K562 (cell line): ENCODE results near the gene KRTAP22-2. TPM values are rescaled to one million over a fixed set of nuclear protein-coding genes. Genes with fewer than 3 reads are reported as not detected.

Experiments
- ATAC-seq: fragments of 200-7000 bp; cut with Tn5 transposase; 3 replicates; pipeline ENCODE4 v1.9.1; 2020; ENCODE audit warnings: moderate library complexity
- BruUV-seq: library from RNA; stranded (reverse); fragments of 400-500 nt; replicated peaks from 2 replicates; lab custom pipeline; 2021; lab: Mats Ljungman, UMichigan
- CTCF ChIA-PET: fragments of 300-600 bp; formaldehyde crosslinking; extraction: SDS; loops from one replicate; lab custom pipeline; 2021; ENCODE audit warnings: low intra/inter-chr PET ratio; lab: Yijun Ruan, JAX
- POLR2A ChIA-PET: fragments of 300-600, 350-650 bp; sonication (Branson Sonifier 250); formaldehyde crosslinking; extraction: SDS; loops from one replicate; lab custom pipeline; 2021; ENCODE audit warnings: antibody characterized with exemption, inconsistent platforms; lab: Yijun Ruan, JAX
- DNase-seq, 4 experiments: peaks; one replicate each; pipeline versions ENCODE4 v3.0.0 to v3.0.0-alpha.2; 2011 to 2018; ENCODE audit warnings: low spot score in 3 of 4, mixed read lengths in 3 of 4; ENCODE audit errors: extremely low read depth in 1 of 4
- FAIRE-seq: peaks from 2 replicates; lab custom pipeline; 2011; peaks lifted over from hg19 to GRCh38; lab: Jason Lieb, UNC
- H2AFZ ChIP-seq: 2 replicates; pipeline ENCODE4 v1.6.0; 2011; ENCODE audit warnings: low read depth, low read length, control low read depth, inconsistent platforms
- H3K27ac ChIP-seq: fragments of 200-600 bp; 3 replicates; pipeline ENCODE4 v1.8.0; 2011; ENCODE audit warnings: low read depth, mild to moderate bottlenecking, control low read depth, inconsistent platforms, low read length, moderate library complexity, mixed read lengths; ENCODE audit errors: extremely low read depth
- H3K27me3 ChIP-seq, 2 experiments: fragments of 300-600 bp in 1 of 2; 2 replicates in 1 of 2; 3 replicates in 1 of 2; pipeline versions ENCODE4 v1.6.0 to v1.8.0; 2011; ENCODE audit warnings: inconsistent platforms in 2 of 2, low read length in 2 of 2, mild to moderate bottlenecking in 1 of 2, mixed read lengths in 1 of 2, moderate library complexity in 1 of 2; ENCODE audit not compliant: control insufficient read depth in 2 of 2, insufficient read depth in 2 of 2
- H3K36me3 ChIP-seq: fragments of 300-600 bp; 3 replicates; pipeline ENCODE4 v1.8.0; 2011; ENCODE audit warnings: mild to moderate bottlenecking, low read length, inconsistent platforms; ENCODE audit not compliant: control insufficient read depth, insufficient read depth
- H3K4me1 ChIP-seq, 2 experiments: fragments of 200-600 bp in 1 of 2; replicated peaks in 1 of 2; 2 replicates in 1 of 2; 3 replicates in 1 of 2; pipeline versions ENCODE4 v1.5.1 to v1.8.0; 2011; ENCODE audit warnings: inconsistent platforms in 2 of 2, low read length in 2 of 2, mild to moderate bottlenecking in 1 of 2, mixed read lengths in 1 of 2, moderate library complexity in 1 of 2; ENCODE audit not compliant: control insufficient read depth in 2 of 2, insufficient read depth in 2 of 2
- H3K4me2 ChIP-seq: 2 replicates; pipeline ENCODE4 v1.6.1; 2011; ENCODE audit warnings: low read length, control low read depth, inconsistent platforms, mixed read lengths; ENCODE audit not compliant: insufficient read depth
- H3K4me3 ChIP-seq: fragments of 200-600 bp; sonication (generic), shearing (Covaris generic); 2 replicates; pipeline ENCODE4 v1.5.1; 2016; ENCODE audit warnings: control low read depth, inconsistent platforms
- H3K79me2 ChIP-seq: fragments of 200-600 bp; 3 replicates; pipeline ENCODE4 v1.8.0; 2011; ENCODE audit warnings: low read length, inconsistent platforms; ENCODE audit not compliant: control insufficient read depth, insufficient read depth
- H3K9ac ChIP-seq, 2 experiments: 2 replicates each; pipeline versions ENCODE4 v1.6.0 to v1.6.1; 2011; ENCODE audit warnings: low read depth in 2 of 2, low read length in 2 of 2, control low read depth in 1 of 2, inconsistent platforms in 1 of 2, mild to moderate bottlenecking in 1 of 2, mixed read lengths in 1 of 2; ENCODE audit not compliant: insufficient read depth in 1 of 2
- H3K9me1 ChIP-seq: one replicate; pipeline ENCODE4 v1.6.0; 2011; ENCODE audit warnings: inconsistent platforms, mild to moderate bottlenecking, low read length, moderate library complexity; ENCODE audit not compliant: control insufficient read depth, insufficient read depth
- H3K9me3 ChIP-seq: replicated peaks from 2 replicates; pipeline ENCODE4 v1.5.1; 2011; ENCODE audit warnings: low read depth, low read length, inconsistent platforms; ENCODE audit not compliant: control insufficient read depth, insufficient read depth
- H4K20me1 ChIP-seq: replicated peaks from 2 replicates; pipeline ENCODE4 v1.6.1; 2011; ENCODE audit warnings: low read length, inconsistent platforms, mixed read lengths; ENCODE audit not compliant: control insufficient read depth, insufficient read depth
- NCOA6 ChIP-seq: fragments of 450-650 bp; IDR thresholded peaks from 2 replicates; pipeline ENCODE4 v1.6.1; 2017; ENCODE audit warnings: mild to moderate bottlenecking
- PKNOX1 ChIP-seq: fragments of 450-650 bp; IDR thresholded peaks from 2 replicates; pipeline ENCODE4 v1.6.1; 2016
- WGBS: fragments of 100-300 bp; shearing (Covaris generic); methylation state at CpG from one replicate; pipeline ENCODE4 v1.1.6; 2016; ENCODE audit warnings: low coverage, mixed read lengths; ENCODE audit not compliant: insufficient coverage; ENCODE audit errors: missing lambda C conversion rate; 5-methylcytosine and 5-hydroxymethylcytosine counted together
- in situ Hi-C: fragments of 300-500 bp; cut with MboI; formaldehyde crosslinking; loops from 4 replicates; pipeline ENCODE4 v1.15.0; 2018; ENCODE audit warnings: inconsistent platforms, mixed read lengths
- intact Hi-C: fragments of 100-400 bp; cut with micrococcal nuclease; formaldehyde crosslinking; loops from 2 replicates; pipeline ENCODE4 v1.14.2; 2022
- polyA plus RNA-seq, 8 experiments: library from polyadenylated mRNA; depleted of rRNA in 4 of 8; stranded (reverse) in 5 of 8; unstranded in 3 of 8; fragments of >200 nt; fragmentation: Nextera tagmentation in 2 of 8; fragmentation: Illumina TruSeq in 1 of 8; extraction: Ambion mirVana in 2 of 8; extraction: Trizol in 1 of 8; gene quantifications; 2 replicates each; pipeline versions ENCODE4 v1.2.1 to v1.2.3, GENCODE V29; 2011 to 2014; ENCODE audit warnings: inconsistent platforms in 1 of 8, missing spikeins in 1 of 8
- total RNA-seq, 7 experiments: library from RNA; depleted of rRNA in 6 of 7; stranded (reverse); fragments of >200 nt in 6 of 7; fragmentation: Illumina TruSeq in 2 of 7; extraction: Trizol in 2 of 7; gene quantifications; 2 replicates each; pipeline versions ENCODE4 v1.2.1 to v1.2.3, GENCODE V29; 2011 to 2021; ENCODE audit warnings: low replicate concordance in 1 of 7

Gene KRTAP22-2
- total and polyA plus RNA-seq, 9 of the 15 experiments (the other 6 are each of a cell fraction or from before 2014, with no cell fraction given): not detected

DNA sequence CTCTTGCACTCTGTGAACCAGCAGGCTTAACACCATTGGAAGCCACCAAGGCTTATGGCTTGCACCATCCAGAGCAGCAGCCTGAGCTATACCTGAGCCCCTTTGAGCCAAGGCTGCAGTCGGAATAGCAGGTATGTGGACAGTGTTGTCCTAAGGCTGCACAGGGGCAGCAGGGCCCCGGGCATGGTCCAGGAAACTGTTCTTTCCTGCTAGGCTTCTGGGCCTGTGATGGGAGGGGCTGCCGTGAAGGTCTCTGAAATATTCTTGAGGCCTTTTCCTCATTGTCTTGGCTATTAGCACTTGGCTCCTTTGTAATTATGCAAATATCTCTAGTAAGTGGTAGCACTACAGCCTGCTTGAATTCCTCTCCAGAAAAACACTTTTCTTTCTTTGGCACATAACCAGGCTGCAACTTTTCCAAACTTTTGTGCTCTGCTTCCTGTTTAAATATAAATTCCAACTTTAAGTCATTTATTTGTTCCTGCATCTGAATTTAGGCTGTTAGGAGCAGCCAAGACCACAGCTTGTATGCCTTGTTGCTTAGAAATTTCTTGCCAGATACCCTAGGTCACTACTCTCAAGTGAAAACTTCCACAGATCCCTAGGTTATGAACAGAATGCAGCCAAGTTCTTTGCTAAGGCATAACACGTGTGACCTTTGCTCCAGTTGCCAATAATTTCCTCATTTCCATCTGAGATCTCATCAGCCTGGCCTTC lies 35.4 kb upstream of the KRTAP22-2 start (continued):
- no peak for TF ChIP-seq PKNOX1

- Histone ChIP-seq H3K9ac (no peak overlapping the region), H3K9me1 (no peaks in the 10 kb centered on the region), H3K4me3 (no peak overlapping the region), H3K27me3 (no peaks in the 10 kb centered on the region), H3K4me1 (no peaks in the 10 kb centered on the region), H3K27ac (no peak overlapping the region), H3K36me3 (no peaks in the 10 kb centered on the region), H3K79me2 (no peaks in the 10 kb centered on the region), H3K4me2 (no peak overlapping the region), H3K9me3 (no peaks in the 10 kb centered on the region), H4K20me1 (no peaks in the 10 kb centered on the region), H2AFZ (no peak overlapping the region)
- DNase-seq (no peak), FAIRE-seq (no peak), ATAC-seq (no peak)
- POLR2A ChIA-PET: interaction anchor here (0.7 kb wide), 1 partner anchor 744 kb away, joined by 3 read pairs; no protein-coding TSS in a partner anchor
- in situ Hi-C loops: no loop called here
- intact Hi-C loops: no loop called here
- CTCF ChIA-PET: no interaction called here
- TF ChIP-seq NCOA6: no peak
- 4% methylated on average over 3 of the region's 3 CpGs for WGBS
- BruUV-seq: no TSS peak
These were observed 33.2 kb upstream of the KRTAP22-2 start for GRCh38 chr21:30623362-30623761.
